Fibroblast of skin of back (primary cell): ENCODE measurements around the gene SMARCD2. TPM values are rescaled to one million over a fixed set of nuclear protein-coding genes. Genes with fewer than 3 reads are reported as not detected.
"Not testable (repeated sequence)": the region's sequence is repeated elsewhere in the genome, so short reads cannot be mapped to it uniquely, and the experiment has no call there.

Source experiments
- DNase-seq: peaks from one replicate; pipeline ENCODE4 v3.0.0-alpha.2; 2013
- polyA plus RNA-seq, 2 experiments: library from polyadenylated mRNA; unstranded; fragments of 120-200 nt; gene quantifications; one replicate each; pipeline ENCODE4 v1.2.1, GENCODE V29; 2013; ENCODE audit not compliant: insufficient read length in 2 of 2

Gene SMARCD2
- polyA plus RNA-seq (2013, experiment 1 of 2; ENCODE audit: insufficient read length) = 48.0 TPM
- 36.4 TPM for polyA plus RNA-seq (2013, experiment 2 of 2; ENCODE audit: insufficient read length)

GRCh38 chr17:63842540-63843386 lies at the start of gene SMARCD2:
SMARCD2 (minus strand) TSS chr17:63842685; CDS start chr17:63842674, 11 bp downstream.
- DNase-seq = peak; percentile 98

- peak; percentile 27 for DNase-seq
Measured at GRCh38 chr17:63889026-63889848, 46.8 kb upstream of the SMARCD2 start.

- not testable (repeated sequence) for DNase-seq
Measured at GRCh38 chr17:63885119-63885518, 42.6 kb upstream of the SMARCD2 start.

GRCh38 chr17:63882626-63883126 lies 40.2 kb upstream of the SMARCD2 start:
- DNase-seq = not testable (repeated sequence)

- DNase-seq = peak; percentile 45
Measured at GRCh38 chr17:63881935-63882601, 39.6 kb upstream of the SMARCD2 start, which contains the start of gene GH2. GH2 (minus strand) TSS chr17:63881944; CDS start chr17:63881801, 143 bp downstream.

GRCh38 chr17:63881337-63881736 lies 38.9 kb upstream of the SMARCD2 start:
- not testable (repeated sequence) for DNase-seq

GRCh38 chr17:63880706-63881105 lies 38.2 kb upstream of the SMARCD2 start:
- DNase-seq = no peak

- DNase-seq = not testable (repeated sequence)
Measured at GRCh38 chr17:63878413-63878812, 35.9 kb upstream of the SMARCD2 start.

- DNase-seq = not testable (repeated sequence)
Measured at GRCh38 chr17:63874693-63875092, 32.2 kb upstream of the SMARCD2 start.

- not testable (repeated sequence) for DNase-seq
Measured at GRCh38 chr17:63874061-63874626, 31.7 kb upstream of the SMARCD2 start.

- not testable (repeated sequence) for DNase-seq
Measured at GRCh38 chr17:63873577-63873976, 31.1 kb upstream of the SMARCD2 start, which contains the start of gene CSH2. CSH2 (minus strand) TSS chr17:63873677; CDS start chr17:63873614, 63 bp downstream.

- not testable (repeated sequence) for DNase-seq
Measured at GRCh38 chr17:63871646-63872365, 29.3 kb upstream of the SMARCD2 start.

- DNase-seq = not testable (repeated sequence)
Measured at GRCh38 chr17:63870292-63870665, 27.8 kb upstream of the SMARCD2 start.

GRCh38 chr17:63869491-63870291 lies 27.2 kb upstream of the SMARCD2 start:
- DNase-seq = peak; percentile 34

- not testable (repeated sequence) for DNase-seq
Measured at GRCh38 chr17:63866625-63867024, 24.1 kb upstream of the SMARCD2 start.

GRCh38 chr17:63859257-63859656 lies 16.8 kb upstream of the SMARCD2 start:
- no peak for DNase-seq

- DNase-seq = not testable (repeated sequence)
Measured at GRCh38 chr17:63856425-63856824, 13.9 kb upstream of the SMARCD2 start.

GRCh38 chr17:63855185-63855584 lies 12.7 kb upstream of the SMARCD2 start:
- DNase-seq = no peak

GRCh38 chr17:63854709-63855108 lies 12.2 kb upstream of the SMARCD2 start:
- no peak for DNase-seq

- no peak for DNase-seq
Measured at GRCh38 chr17:63853260-63853659, 10.8 kb upstream of the SMARCD2 start.
